HUES6 (cell line): ENCODE data around the gene ENTR1.
"Not testable (repeated sequence)": the region's sequence is repeated elsewhere in the genome, so short reads cannot be mapped to it uniquely, and the experiment has no call there.

Experiments
- H3K27ac ChIP-seq: 2 replicates; pipeline ENCODE4 v1.7.0; 2013; ENCODE audit warnings: low read depth, mild to moderate bottlenecking, low read length, inconsistent platforms
- H3K27me3 ChIP-seq: 2 replicates; pipeline ENCODE4 v1.6.1; 2013; ENCODE audit warnings: low read length; ENCODE audit not compliant: control insufficient read depth, insufficient read depth
- H3K36me3 ChIP-seq: 2 replicates; pipeline ENCODE4 v1.6.1; 2013; ENCODE audit warnings: low read length; ENCODE audit not compliant: control insufficient read depth, insufficient read depth
- H3K4me1 ChIP-seq: 2 replicates; pipeline ENCODE4 v1.6.1; 2013; ENCODE audit warnings: low read length; ENCODE audit not compliant: control insufficient read depth, insufficient read depth
- H3K4me3 ChIP-seq: 2 replicates; pipeline ENCODE4 v1.5.1; 2013; ENCODE audit warnings: low read depth, low read length
- H3K9ac ChIP-seq: one replicate; pipeline ENCODE4 v1.6.1; 2013; ENCODE audit warnings: mild to moderate bottlenecking, low read length
- H3K9me3 ChIP-seq: 2 replicates; pipeline ENCODE4 v1.6.1; 2013; ENCODE audit warnings: low read depth, low read length; ENCODE audit not compliant: control insufficient read depth, insufficient read depth

The ENTR1 gene

GRCh38 chr9:136426787-136427186 is 16.4 kb upstream of the ENTR1 start:
- no peak overlapping the region for H3K9ac ChIP-seq
- no peak overlapping the region for H3K4me3 ChIP-seq
- H3K4me1 ChIP-seq = no peaks in the 10 kb centered on the region
- no peaks in the 10 kb centered on the region for H3K27me3 ChIP-seq
- no peaks in the 10 kb centered on the region for H3K9me3 ChIP-seq
- no peak overlapping the region for H3K27ac ChIP-seq
- peaks cover 61% of the 10 kb centered on the region for H3K36me3 ChIP-seq

- H3K9me3 ChIP-seq, H3K4me1 ChIP-seq, H3K4me3 ChIP-seq, H3K27me3 ChIP-seq, H3K27ac ChIP-seq, H3K9ac ChIP-seq: not testable (repeated sequence)
- peaks cover 67% of the 10 kb centered on the region for H3K36me3 ChIP-seq
These were observed 15.0 kb upstream of the ENTR1 start for GRCh38 chr9:136425367-136425766.

GRCh38 chr9:136424750-136425362 is 14.4 kb upstream of the ENTR1 start:
- Histone ChIP-seq H3K4me3 (no peak overlapping the region), H3K36me3 (peaks cover 67% of the 10 kb centered on the region), H3K27ac (no peak overlapping the region), H3K4me1 (no peaks in the 10 kb centered on the region), H3K9me3 (no peaks in the 10 kb centered on the region), H3K9ac (no peak overlapping the region), H3K27me3 (no peaks in the 10 kb centered on the region)

GRCh38 chr9:136423432-136424146 is 13.2 kb upstream of the ENTR1 start:
- no peak overlapping the region for H3K4me3 ChIP-seq
- no peak overlapping the region for H3K9ac ChIP-seq
- H3K4me1 ChIP-seq = no peaks in the 10 kb centered on the region
- H3K9me3 ChIP-seq = no peaks in the 10 kb centered on the region
- no peaks in the 10 kb centered on the region for H3K27me3 ChIP-seq
- H3K27ac ChIP-seq = no peak overlapping the region
- H3K36me3 ChIP-seq = peaks cover 69% of the 10 kb centered on the region

GRCh38 chr9:136422876-136423275 is 12.5 kb upstream of the ENTR1 start:
- H3K4me3 ChIP-seq = no peak overlapping the region
- H3K9me3 ChIP-seq = no peaks in the 10 kb centered on the region
- no peak overlapping the region for H3K9ac ChIP-seq
- peaks cover 76% of the 10 kb centered on the region for H3K36me3 ChIP-seq
- no peaks in the 10 kb centered on the region for H3K4me1 ChIP-seq
- H3K27me3 ChIP-seq = no peaks in the 10 kb centered on the region
- H3K27ac ChIP-seq = no peak overlapping the region

GRCh38 chr9:136421791-136422190 is 11.4 kb upstream of the ENTR1 start:
- Histone ChIP-seq H3K9ac (no peak overlapping the region), H3K27me3 (no peaks in the 10 kb centered on the region), H3K4me3 (no peak overlapping the region), H3K4me1 (no peaks in the 10 kb centered on the region), H3K36me3 (peaks cover 83% of the 10 kb centered on the region), H3K27ac (no peak overlapping the region), H3K9me3 (no peaks in the 10 kb centered on the region)

- no peaks in the 10 kb centered on the region for H3K27me3 ChIP-seq
- no peak overlapping the region for H3K4me3 ChIP-seq
- no peaks in the 10 kb centered on the region for H3K9me3 ChIP-seq
- H3K9ac ChIP-seq = no peak overlapping the region
- H3K4me1 ChIP-seq = no peaks in the 10 kb centered on the region
- peaks cover 96% of the 10 kb centered on the region for H3K36me3 ChIP-seq
- H3K27ac ChIP-seq = no peak overlapping the region
These were observed 8.6 kb upstream of the ENTR1 start for GRCh38 chr9:136419092-136419420.

- Histone ChIP-seq H3K9me3 (no peaks in the 10 kb centered on the region), H3K4me1 (no peaks in the 10 kb centered on the region), H3K27ac (no peak overlapping the region), H3K9ac (no peak overlapping the region), H3K36me3 (peaks cover 97% of the 10 kb centered on the region), H3K27me3 (no peaks in the 10 kb centered on the region), H3K4me3 (no peak overlapping the region)
These were observed 8.0 kb upstream of the ENTR1 start for GRCh38 chr9:136418182-136419091.

- no peak overlapping the region for H3K4me3 ChIP-seq
These were observed 6.5 kb upstream of the ENTR1 start for GRCh38 chr9:136416914-136417313.

GRCh38 chr9:136416427-136416826 is 6.0 kb upstream of the ENTR1 start:
- Histone ChIP-seq H3K9ac (no peak overlapping the region), H3K4me1 (peaks cover 3% of the 10 kb centered on the region; the same call in 1 of the 2 replicates), H3K27ac (no peak overlapping the region), H3K27me3 (no peaks in the 10 kb centered on the region), H3K9me3 (no peaks in the 10 kb centered on the region), H3K36me3 (peaks cover 93% of the 10 kb centered on the region), H3K4me3 (no peak overlapping the region)

More at GRCh38 chr9:136416914-136417313, 6.5 kb upstream of the ENTR1 start:
- no peaks in the 10 kb centered on the region for H3K4me1 ChIP-seq
- no peak overlapping the region for H3K27ac ChIP-seq
- H3K9ac ChIP-seq = no peak overlapping the region
- no peaks in the 10 kb centered on the region for H3K27me3 ChIP-seq
- no peaks in the 10 kb centered on the region for H3K9me3 ChIP-seq
- H3K36me3 ChIP-seq = peaks cover 95% of the 10 kb centered on the region

- Histone ChIP-seq H3K4me3 (no peak overlapping the region), H3K4me1 (peaks cover 9% of the 10 kb centered on the region; the same call in 1 of the 2 replicates), H3K9ac (no peak overlapping the region), H3K27me3 (no peaks in the 10 kb centered on the region), H3K36me3 (peaks cover 69% of the 10 kb centered on the region), H3K27ac (no peak overlapping the region), H3K9me3 (no peaks in the 10 kb centered on the region)
These were observed 2.5 kb upstream of the ENTR1 start for GRCh38 chr9:136412962-136413361.
